Measurements from ENCODE around the gene ARHGEF2.
"Not testable (repeated sequence)": the region's sequence is repeated elsewhere in the genome, so short reads cannot be mapped to it uniquely, and the experiment has no call there.

Gene ARHGEF2

GRCh38 chr1:155940993-155941844 lies 37.1 kb downstream of the ARHGEF2 start, which contains the start of gene RXFP4:
RXFP4 (plus strand) TSS chr1:155941638; CDS start chr1:155941710, 72 bp downstream.
- DNase-seq = no peak

DNA sequence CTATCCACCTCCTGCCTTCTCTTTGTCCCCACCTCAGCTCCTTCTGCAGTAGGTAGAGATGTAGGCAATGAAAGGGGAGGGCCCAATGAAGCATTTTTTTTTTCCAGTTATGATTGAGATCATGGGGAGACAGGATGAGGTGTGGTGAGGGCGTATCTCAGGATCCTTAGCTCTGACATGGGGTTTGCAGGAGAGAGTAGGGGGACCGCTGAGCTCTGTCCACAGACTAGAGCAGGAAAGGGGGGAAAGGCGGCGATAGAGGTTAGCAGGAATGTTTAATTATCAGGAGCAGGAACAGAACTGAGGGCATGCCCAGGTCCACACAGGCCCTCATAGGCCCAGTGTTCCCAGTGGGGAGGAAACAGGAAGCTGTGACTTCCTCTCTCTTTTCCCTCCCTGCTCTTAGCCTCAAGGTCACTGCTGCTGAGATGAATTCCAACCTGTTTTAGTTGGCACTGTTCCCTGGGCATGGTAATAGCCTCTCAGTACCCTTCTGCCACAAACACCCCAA lies 37.8 kb downstream of the ARHGEF2 start:
- no peak for DNase-seq

DNA sequence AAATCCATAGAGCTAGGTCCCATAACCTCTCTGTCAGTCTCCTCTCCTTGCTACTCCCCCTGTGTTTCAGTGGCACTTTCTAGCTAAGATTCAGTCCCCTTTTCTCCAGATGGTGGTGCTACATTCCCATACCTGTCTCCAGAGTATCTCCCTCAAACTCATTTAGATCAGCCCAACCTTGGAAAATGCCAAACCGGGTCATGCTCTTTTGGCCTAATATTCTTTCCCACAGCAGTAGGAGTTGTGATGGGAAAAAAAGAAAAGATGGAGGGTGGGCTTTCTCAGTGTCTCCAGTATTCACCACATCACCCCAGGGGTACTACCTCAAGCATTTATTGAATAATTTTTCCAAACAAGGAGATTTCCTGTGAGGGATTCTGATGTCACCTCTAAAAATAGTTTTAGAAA lies 40.1 kb downstream of the ARHGEF2 start:
- peak; percentile 76 for DNase-seq

GRCh38 chr1:155934936-155935590 lies 43.3 kb downstream of the ARHGEF2 start:
- no peak for DNase-seq

GRCh38 chr1:155934097-155934935 lies 44.0 kb downstream of the ARHGEF2 start, which contains the start of gene KHDC4:
KHDC4 (minus strand) TSS chr1:155934413; CDS start chr1:155934373, 40 bp downstream.
- peak; percentile 98 for DNase-seq

- DNase-seq = no peak
Measured at GRCh38 chr1:155933591-155934096, 44.7 kb downstream of the ARHGEF2 start.

DNA sequence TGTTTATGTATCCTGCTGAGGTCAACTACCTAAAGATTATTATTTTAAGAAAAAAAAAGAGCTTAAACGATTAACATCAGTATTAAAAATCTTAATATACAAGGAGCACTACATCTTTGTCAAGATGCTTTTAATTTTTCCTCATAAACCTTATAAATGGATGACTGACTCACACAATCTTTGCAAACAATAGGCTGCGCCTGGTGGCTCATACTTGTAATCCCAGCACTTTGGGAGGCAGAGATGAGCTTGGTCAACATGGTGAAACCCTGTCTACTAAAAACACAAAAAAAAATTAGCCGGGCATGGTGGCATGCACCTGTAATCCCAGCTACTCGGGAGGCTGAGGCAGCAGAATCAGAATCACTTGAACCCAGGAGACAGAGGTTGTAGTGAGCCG lies 45.9 kb downstream of the ARHGEF2 start:
- no peak for DNase-seq

DNA sequence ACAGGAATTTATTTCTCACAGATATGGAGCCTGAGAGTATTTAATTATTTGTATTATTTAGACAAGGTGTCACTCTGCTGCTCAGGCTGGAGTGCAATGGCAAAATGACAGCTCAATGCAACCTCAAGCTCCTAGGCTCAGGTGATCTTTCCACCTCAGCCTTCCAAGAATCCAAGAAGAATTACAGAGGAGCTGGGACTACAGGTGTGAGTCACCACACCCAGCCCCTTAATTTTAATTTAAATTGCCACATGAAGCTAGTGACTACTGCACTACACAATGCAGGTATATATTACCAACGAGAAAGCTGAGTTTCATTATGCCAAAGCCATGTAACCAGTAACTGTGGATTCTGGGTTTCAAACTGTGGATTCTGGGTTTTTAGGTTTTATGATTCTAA lies 46.3 kb downstream of the ARHGEF2 start:
- DNase-seq = no peak

DNA sequence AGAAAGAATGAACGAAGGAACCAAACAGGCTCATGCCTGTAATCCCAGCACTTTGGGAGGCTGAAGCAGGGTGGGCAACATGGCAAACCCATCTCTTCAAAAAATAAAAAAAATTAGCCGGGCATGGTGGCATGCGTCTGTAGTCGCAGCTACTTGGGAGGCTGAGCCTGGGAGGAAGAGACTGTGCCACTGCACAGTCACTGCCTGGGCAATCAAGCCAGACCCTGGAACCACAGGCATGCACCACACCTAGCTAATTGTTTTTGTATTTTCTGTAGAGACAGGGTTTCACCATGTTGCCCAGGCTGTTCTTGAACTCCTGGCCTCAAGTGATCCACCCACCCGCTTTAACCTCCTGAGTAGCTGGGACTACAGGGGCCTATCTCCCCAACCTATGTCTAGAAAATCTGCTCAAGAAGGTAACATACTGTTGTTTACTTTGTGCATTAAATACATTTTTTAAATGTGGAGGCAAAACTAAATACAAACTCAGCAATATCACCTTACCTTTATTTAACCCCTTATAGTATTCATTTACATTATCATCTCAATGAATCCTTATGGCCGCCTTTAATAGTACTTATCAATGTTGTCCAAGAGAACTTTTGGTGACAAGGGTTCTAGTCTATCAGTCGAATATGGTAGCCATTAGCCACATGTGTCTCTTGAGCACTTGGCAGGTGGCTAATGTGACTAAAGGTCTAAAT lies 46.9 kb downstream of the ARHGEF2 start:
- no peak for DNase-seq

DNA sequence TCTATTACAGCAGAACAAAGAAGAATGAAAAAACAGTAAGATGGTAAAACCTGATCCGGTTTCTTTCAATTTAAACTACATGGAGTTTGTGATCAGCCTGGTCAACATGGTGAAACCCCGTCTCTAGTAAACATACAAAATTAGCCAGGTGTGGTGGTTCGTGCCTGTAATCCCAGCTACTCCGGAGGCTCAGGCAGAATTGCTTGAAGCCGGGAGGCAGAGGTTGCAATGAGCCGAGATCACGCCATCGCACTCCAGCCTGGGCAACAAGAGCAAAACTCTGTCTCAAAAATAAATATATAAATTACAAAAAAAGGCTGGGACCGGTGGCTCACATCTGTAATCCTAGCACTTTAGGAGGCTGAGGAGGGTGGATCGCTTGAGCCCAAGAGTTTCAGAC lies 47.6 kb downstream of the ARHGEF2 start:
- not testable (repeated sequence) for DNase-seq

DNA sequence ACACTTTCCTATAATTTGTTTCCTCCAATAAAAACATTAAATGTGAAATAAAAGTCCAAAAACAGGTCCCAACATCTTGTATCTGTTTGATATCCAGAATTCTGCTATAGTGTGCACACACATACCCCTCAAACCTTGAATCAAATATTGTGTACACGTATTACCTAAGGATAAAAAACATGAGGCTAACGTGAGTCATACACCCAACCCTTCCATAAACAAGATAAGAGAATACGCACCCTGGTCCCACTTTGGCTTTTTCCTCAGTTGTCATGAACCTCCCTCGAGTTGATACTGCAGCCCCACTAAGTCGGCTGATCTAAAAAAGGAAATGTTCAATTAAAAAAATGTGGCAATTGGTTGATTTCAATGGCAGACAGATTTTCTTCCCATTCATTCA lies 49.3 kb downstream of the ARHGEF2 start:
- DNase-seq = no peak

- DNase-seq = no peak
Measured at GRCh38 chr1:155925506-155925905, 52.8 kb downstream of the ARHGEF2 start.

- no peak for DNase-seq
Measured at GRCh38 chr1:155920717-155921116, 57.6 kb downstream of the ARHGEF2 start.

DNA sequence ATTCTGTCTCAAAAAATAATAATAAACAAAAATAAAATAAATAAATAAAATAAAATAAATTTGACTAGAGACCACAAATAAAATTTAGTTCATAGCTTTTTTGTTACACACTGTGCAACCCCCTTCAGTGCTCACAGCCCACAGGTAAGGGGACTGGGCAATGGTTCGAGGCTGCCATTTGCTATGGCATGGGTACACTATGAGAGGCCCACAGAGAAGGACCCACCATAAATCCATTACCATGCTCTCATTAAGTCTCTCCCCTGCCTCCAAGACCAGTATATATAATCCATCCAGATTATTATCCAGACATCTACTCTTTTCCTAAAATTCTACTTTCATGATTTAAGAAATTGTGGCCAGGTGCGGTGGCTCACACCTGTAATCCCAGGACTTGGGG lies 58.5 kb downstream of the ARHGEF2 start:
- no peak for DNase-seq

DNA sequence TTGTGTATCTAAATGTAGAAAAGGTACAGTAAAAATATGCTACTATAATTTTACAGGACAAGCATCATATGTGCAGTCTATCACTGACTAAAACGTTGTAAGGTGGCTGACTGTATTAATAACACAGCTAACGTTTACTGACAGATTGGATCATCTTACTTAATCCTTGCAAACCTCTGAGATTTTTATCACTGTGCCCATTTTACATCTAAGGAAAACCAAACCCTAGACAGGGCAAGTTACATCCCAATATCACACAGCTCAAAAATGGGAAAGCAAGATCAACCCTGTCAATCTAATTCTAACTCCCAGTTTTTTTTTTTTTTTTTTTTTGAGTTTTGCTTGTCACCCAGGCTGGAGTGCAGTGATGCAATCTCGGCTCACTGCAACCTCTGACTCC lies 59.7 kb downstream of the ARHGEF2 start:
- no peak for DNase-seq

- DNase-seq = no peak
Measured at GRCh38 chr1:155913969-155914757, 64.2 kb downstream of the ARHGEF2 start.

GRCh38 chr1:155912056-155912536 lies 66.3 kb downstream of the ARHGEF2 start:
- DNase-seq = no peak

GRCh38 chr1:155911156-155912055 lies 66.9 kb downstream of the ARHGEF2 start, which contains the start of gene RIT1:
RIT1 (minus strand) TSS chr1:155911349; CDS start chr1:155910761, 588 bp downstream.
- DNase-seq = peak; percentile 89

DNA sequence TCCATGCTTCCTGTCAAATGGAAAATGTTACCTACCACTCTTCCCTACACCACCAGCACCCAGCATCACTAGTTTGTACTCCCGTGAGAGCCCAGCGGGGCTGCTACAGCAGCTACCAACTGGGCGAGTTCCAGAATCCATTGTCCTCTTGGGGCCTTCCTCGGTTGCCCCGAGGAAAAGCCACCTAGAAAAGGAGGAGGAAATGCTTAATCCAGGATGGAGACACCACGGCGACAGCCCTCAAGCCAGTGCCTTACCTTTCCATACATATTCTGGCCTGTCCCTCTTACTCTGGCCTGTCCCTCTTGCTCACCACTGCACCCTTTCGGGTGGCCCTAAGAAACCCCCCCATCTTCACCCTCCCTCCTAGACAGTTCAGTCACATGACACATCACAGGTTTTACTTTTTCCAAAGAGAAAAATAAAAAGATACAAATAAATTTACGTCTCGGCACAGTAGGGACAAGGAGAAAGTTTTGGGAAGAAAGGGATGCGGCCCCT lies 67.7 kb downstream of the ARHGEF2 start:
- DNase-seq = peak; percentile 32

DNA sequence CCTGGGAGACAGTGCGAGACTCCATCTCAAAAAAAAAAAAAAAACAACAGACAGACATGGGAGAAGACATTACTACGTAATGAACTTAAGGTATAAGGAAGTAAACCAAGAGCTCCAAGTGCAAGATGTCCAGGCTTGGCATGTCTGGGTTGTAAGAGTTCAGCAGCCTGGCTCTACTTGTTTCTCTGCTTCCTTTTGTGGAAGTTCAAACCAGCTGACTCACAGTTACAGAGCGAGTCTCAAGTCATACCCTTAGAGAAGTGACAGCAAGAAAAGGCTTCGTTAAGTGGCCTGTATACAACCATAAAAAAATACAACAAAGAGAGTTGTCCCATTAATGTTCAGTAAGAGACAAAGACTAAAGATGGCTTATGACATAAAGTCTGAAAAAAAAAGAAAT lies 68.5 kb downstream of the ARHGEF2 start:
- peak; percentile 26 for DNase-seq
